Calu3 (cell line): ENCODE results near the gene TMEM266. TPM values are rescaled to one million over a fixed set of nuclear protein-coding genes. Genes with fewer than 3 reads are reported as not detected.
A peak's percentile ranks its signal among the peaks of the same experiment; 100 is the strongest.

Experiments used
- BruUV-seq: library from RNA; stranded (reverse); fragments of 400-500 nt; replicated peaks from 2 replicates; lab custom pipeline; 2021; lab: Mats Ljungman, UMichigan
- CTCF ChIA-PET: fragments of 300-600 bp; sonication (Branson Sonifier 250); formaldehyde crosslinking; loops from one replicate; lab custom pipeline; 2022; ENCODE audit warnings: antibody characterized with exemption; lab: Charles Lee
- DNase-seq: peaks from one replicate; pipeline ENCODE4 v3.0.0; 2022
- H3K27ac Mint-ChIP-seq: one replicate; pipeline ENCODE4 v1.8.0; 2022; ENCODE audit warnings: mixed read lengths; ENCODE audit not compliant: unreplicated experiment
- H3K27me3 Mint-ChIP-seq: one replicate; pipeline ENCODE4 v1.8.0; 2022; ENCODE audit warnings: mixed read lengths; ENCODE audit not compliant: unreplicated experiment
- H3K36me3 Mint-ChIP-seq: one replicate; pipeline ENCODE4 v1.8.0; 2022; ENCODE audit warnings: mild to moderate bottlenecking, moderate library complexity, mixed read lengths; ENCODE audit not compliant: insufficient read depth, unreplicated experiment
- H3K4me1 Mint-ChIP-seq: one replicate; pipeline ENCODE4 v1.8.0; 2022; ENCODE audit warnings: mild to moderate bottlenecking, low read depth, mixed read lengths; ENCODE audit not compliant: unreplicated experiment
- H3K4me3 Mint-ChIP-seq: one replicate; pipeline ENCODE4 v1.8.0; 2022; ENCODE audit warnings: mild to moderate bottlenecking, low read depth, moderate library complexity, mixed read lengths; ENCODE audit not compliant: unreplicated experiment
- H3K9me3 Mint-ChIP-seq: one replicate; pipeline ENCODE4 v1.8.0; 2022; ENCODE audit warnings: low read depth, mixed read lengths; ENCODE audit not compliant: unreplicated experiment
- intact Hi-C: fragments of 100-400 bp; cut with micrococcal nuclease; formaldehyde crosslinking; loops from one replicate; pipeline ENCODE4 v1.10.0; 2022; ENCODE audit not compliant: unreplicated experiment
- total RNA-seq: library from RNA; stranded (reverse); gene quantifications from 2 replicates; pipeline ENCODE4 v1.2.3, GENCODE V29; 2022
- TF ChIP-seq, protein P1 (sequence below): fragments of 200-600 bp; IDR thresholded peaks from one replicate; pipeline ENCODE4 v1.8.0; 2022; ENCODE audit warnings: antibody characterized with exemption; ENCODE audit not compliant: unreplicated experiment

The TMEM266 gene
- total RNA-seq, 1 experiment from 2014 or later, result not detected

GRCh38 chr15:76229266-76229665, 169.5 kb downstream of the TMEM266 start:
- BruUV-seq, result TSS peak; percentile 27
- H3K4me1 Mint-ChIP-seq, result no peaks in the 10 kb centered on the region
- no peaks in the 10 kb centered on the region for H3K9me3 Mint-ChIP-seq
- no peak overlapping the region for H3K27ac Mint-ChIP-seq
- intact Hi-C loops, result no loop called here
- no peak for DNase-seq
- CTCF ChIA-PET, result no interaction called here
- H3K27me3 Mint-ChIP-seq, result no peaks in the 10 kb centered on the region
- TF ChIP-seq, protein P1, sequence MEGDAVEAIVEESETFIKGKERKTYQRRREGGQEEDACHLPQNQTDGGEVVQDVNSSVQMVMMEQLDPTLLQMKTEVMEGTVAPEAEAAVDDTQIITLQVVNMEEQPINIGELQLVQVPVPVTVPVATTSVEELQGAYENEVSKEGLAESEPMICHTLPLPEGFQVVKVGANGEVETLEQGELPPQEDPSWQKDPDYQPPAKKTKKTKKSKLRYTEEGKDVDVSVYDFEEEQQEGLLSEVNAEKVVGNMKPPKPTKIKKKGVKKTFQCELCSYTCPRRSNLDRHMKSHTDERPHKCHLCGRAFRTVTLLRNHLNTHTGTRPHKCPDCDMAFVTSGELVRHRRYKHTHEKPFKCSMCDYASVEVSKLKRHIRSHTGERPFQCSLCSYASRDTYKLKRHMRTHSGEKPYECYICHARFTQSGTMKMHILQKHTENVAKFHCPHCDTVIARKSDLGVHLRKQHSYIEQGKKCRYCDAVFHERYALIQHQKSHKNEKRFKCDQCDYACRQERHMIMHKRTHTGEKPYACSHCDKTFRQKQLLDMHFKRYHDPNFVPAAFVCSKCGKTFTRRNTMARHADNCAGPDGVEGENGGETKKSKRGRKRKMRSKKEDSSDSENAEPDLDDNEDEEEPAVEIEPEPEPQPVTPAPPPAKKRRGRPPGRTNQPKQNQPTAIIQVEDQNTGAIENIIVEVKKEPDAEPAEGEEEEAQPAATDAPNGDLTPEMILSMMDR, result no peak
- no peak overlapping the region for H3K4me3 Mint-ChIP-seq
- peaks cover 2% of the 10 kb centered on the region for H3K36me3 Mint-ChIP-seq

DNA sequence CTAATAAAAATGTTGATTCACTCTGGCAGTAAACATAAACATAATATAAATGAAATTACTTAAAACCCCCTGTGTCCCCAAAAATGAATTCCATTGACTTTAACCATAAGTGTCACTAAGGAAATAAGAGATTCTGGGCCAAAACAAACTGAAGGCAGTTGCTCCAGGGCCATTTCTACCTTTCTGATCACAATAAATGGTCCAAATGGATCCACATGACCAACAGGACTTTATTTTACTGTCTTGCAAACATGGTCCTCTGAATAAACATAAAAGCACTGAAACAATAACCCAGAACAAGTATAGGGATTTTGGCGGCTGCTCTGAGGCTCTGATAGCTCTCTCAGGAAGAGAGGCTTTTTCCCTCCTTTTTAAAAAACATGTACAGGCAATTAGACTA, 174.1 kb downstream of the TMEM266 start:
- H3K4me1 Mint-ChIP-seq, result no peaks in the 10 kb centered on the region
- DNase-seq, result no peak
- CTCF ChIA-PET, result interaction anchor here (0.6 to 0.9 kb wide), 2 partner anchors 16 to 1938 kb away, joined by 3 read pairs; no protein-coding TSS in a partner anchor
- H3K4me3 Mint-ChIP-seq, result no peak overlapping the region
- intact Hi-C loops, result loop anchor here (1.0 to 2.0 kb wide), 2 partner anchors 96 to 633 kb away; no protein-coding TSS in a partner anchor
- TF ChIP-seq, protein P1, result no peak
- H3K27me3 Mint-ChIP-seq, result no peaks in the 10 kb centered on the region
- no peak overlapping the region for H3K27ac Mint-ChIP-seq
- H3K36me3 Mint-ChIP-seq, result no peaks in the 10 kb centered on the region
- no TSS peak for BruUV-seq
- H3K9me3 Mint-ChIP-seq, result no peaks in the 10 kb centered on the region

DNA sequence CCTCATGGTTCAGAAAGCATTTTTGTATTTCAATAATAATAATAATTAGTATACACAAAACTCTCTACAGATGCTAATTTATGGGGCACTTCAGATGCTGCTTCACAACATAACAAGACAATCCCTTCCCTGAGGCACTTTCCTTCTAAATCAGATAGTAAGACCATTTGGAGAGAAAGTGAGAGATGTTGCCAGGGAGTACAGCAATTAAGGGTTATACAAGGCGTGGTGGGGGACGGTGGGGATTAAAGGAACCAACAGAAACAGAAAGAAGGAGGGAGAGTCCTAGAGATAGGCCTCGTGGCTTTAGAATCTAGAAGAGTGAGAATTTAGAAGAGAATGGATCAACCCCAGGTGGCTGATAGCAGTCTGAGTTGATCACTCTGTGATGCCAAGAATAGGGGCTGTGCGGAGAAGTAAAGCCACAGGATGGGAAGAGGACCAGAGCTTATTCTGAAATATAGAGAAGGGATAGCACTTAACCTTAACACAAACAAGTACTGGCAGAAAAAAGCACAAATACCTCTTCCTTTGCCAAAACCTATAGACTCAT, 174.6 kb downstream of the TMEM266 start:
- no peak for DNase-seq
- Mint-ChIP-seq H3K4me3 (no peak overlapping the region), H3K36me3 (no peaks in the 10 kb centered on the region), H3K9me3 (no peaks in the 10 kb centered on the region), H3K27me3 (no peaks in the 10 kb centered on the region), H3K4me1 (no peaks in the 10 kb centered on the region), H3K27ac (no peak overlapping the region)
- TF ChIP-seq, protein P1, result no peak
- BruUV-seq, result no TSS peak
- CTCF ChIA-PET, result interaction anchor here (0.9 to 1.3 kb wide), 2 partner anchors 16 to 96 kb away, joined by 3 to 5 read pairs; no protein-coding TSS in a partner anchor
- intact Hi-C loops, result loop anchor here (1.0 to 2.0 kb wide), 2 partner anchors 96 to 632 kb away; no protein-coding TSS in a partner anchor

DNA sequence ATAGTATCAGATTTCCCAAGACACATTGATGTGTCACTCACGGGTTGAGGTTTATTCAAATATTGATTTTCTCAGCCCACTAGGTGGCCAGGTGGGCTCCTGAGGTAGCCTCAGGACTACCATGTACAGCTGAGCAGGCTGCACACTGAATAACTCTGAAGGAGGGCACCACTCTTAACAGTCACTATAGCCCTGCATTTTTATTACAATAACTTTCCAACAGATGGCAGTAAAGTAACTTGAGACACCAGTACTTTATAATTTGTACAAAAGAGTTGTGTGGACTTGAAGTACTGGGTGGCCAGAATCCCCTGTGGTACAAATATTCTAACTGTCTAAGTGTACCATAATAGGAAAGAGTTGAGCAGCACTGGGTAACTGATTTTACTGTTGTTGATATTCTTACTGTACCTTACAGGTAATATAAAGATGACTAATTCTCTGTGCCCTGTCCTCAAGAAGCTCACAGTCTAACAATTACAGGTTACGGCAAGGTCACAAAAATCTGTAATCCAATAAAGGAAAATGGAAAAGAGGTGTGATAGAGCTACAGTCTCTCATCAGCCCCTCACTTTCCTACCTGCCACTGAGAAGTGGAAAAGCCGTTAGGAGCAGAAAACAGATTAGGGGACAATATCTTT, 175.5 kb downstream of the TMEM266 start:
- Mint-ChIP-seq H3K27ac (no peak overlapping the region), H3K4me1 (no peaks in the 10 kb centered on the region), H3K4me3 (no peak overlapping the region), H3K36me3 (no peaks in the 10 kb centered on the region), H3K9me3 (no peaks in the 10 kb centered on the region), H3K27me3 (no peaks in the 10 kb centered on the region)
- intact Hi-C loops, result loop anchor here (2.0 to 5.0 kb wide), 2 partner anchors 52 to 631 kb away; no protein-coding TSS in a partner anchor
- CTCF ChIA-PET, result interaction anchor here (1.0 to 1.3 kb wide), 2 partner anchors 95 to 99 kb away, joined by 4 to 5 read pairs; no protein-coding TSS in a partner anchor
- BruUV-seq, result no TSS peak
- TF ChIP-seq, protein P1, result peak; percentile 9
- no peak for DNase-seq
